PC-3 (cell line): ENCODE data around the gene SERPIND1. TPM values are rescaled to one million over a fixed set of nuclear protein-coding genes. Genes with fewer than 3 reads are reported as not detected.

Experiments used
- ATAC-seq: fragments of 200-7000 bp; cut with Tn5 transposase; 2 replicates; pipeline ENCODE4 v1.9.1; 2020; ENCODE audit warnings: mild to moderate bottlenecking, moderate library complexity
- BruUV-seq: library from RNA; stranded (reverse); fragments of 400-500 nt; replicated peaks from 2 replicates; lab custom pipeline; 2021; lab: Mats Ljungman, UMichigan
- CTCF ChIA-PET: fragments of 300-600 bp; sonication (Branson Sonifier 250); formaldehyde crosslinking; loops from one replicate; lab custom pipeline; 2022; ENCODE audit warnings: antibody characterized with exemption; lab: Charles Lee
- POLR2A ChIA-PET: fragments of 300-600 bp; sonication (Branson Sonifier 250); formaldehyde crosslinking; loops from one replicate; lab custom pipeline; 2022; ENCODE audit warnings: antibody characterized with exemption; ENCODE audit not compliant: unreplicated experiment; lab: Charles Lee
- DNase-seq: peaks from one replicate; pipeline ENCODE4 v3.0.0-alpha.2; 2015
- H2AFZ ChIP-seq: fragments of 300-600 bp; sonication (generic); 2 replicates; pipeline ENCODE4 v1.6.0; 2016; ENCODE audit warnings: antibody characterized with exemption, low read length
- H3F3A ChIP-seq: fragments of 300-600 bp; sonication (generic); one replicate; pipeline ENCODE4 v1.6.0; 2017; ENCODE audit warnings: antibody characterized with exemption, low read length, control low read depth, mild to moderate bottlenecking; ENCODE audit not compliant: unreplicated experiment
- H3K27ac ChIP-seq: fragments of 300-600 bp; sonication (generic); 2 replicates; pipeline ENCODE4 v1.5.1; 2016; ENCODE audit warnings: mild to moderate bottlenecking, low read length
- H3K27me3 ChIP-seq: fragments of 300-600 bp; sonication (generic); 2 replicates; pipeline ENCODE4 v1.6.1; 2016; ENCODE audit warnings: low read length, mixed read lengths
- H3K36me3 ChIP-seq: fragments of 300-600 bp; sonication (generic); 2 replicates; pipeline ENCODE4 v1.6.1; 2016; ENCODE audit warnings: low read depth, mixed run types, low read length, mixed read lengths
- H3K4me1 ChIP-seq: fragments of 300-600 bp; sonication (generic); 2 replicates; pipeline ENCODE4 v1.5.1; 2016; ENCODE audit warnings: low read length; ENCODE audit not compliant: insufficient read depth
- H3K4me2 ChIP-seq: fragments of 300-600 bp; sonication (generic); 2 replicates; pipeline ENCODE4 v1.6.0; 2016; ENCODE audit warnings: low read length
- H3K4me3 ChIP-seq: fragments of 300-600 bp; sonication (generic); 2 replicates; pipeline ENCODE4 v1.5.1; 2016; ENCODE audit warnings: mild to moderate bottlenecking, low read length, mixed read lengths
- H3K79me2 ChIP-seq: fragments of 300-600 bp; sonication (generic); 2 replicates; pipeline ENCODE4 v1.6.1; 2017; ENCODE audit warnings: low read length, mixed read lengths
- H3K9ac ChIP-seq: fragments of 300-600 bp; sonication (generic); 2 replicates; pipeline ENCODE4 v1.6.0; 2016; ENCODE audit warnings: mild to moderate bottlenecking, low read length
- H3K9me2 ChIP-seq: fragments of 300-600 bp; sonication (generic); replicated peaks from 2 replicates; pipeline ENCODE4 v1.6.1; 2016; ENCODE audit warnings: mixed run types, low read length, mixed read lengths
- H3K9me3 ChIP-seq: fragments of 300-600 bp; sonication (generic); 2 replicates; pipeline ENCODE4 v1.6.1; 2016; ENCODE audit warnings: low read length, mixed read lengths
- H4K20me1 ChIP-seq: fragments of 300-600 bp; sonication (generic); 2 replicates; pipeline ENCODE4 v1.6.1; 2016; ENCODE audit warnings: low read length, mixed read lengths
- CTCF ChIP-seq: fragments of 300-600 bp; sonication (generic); conservative IDR thresholded peaks from 2 replicates; pipeline ENCODE4 v1.5.1; 2017; ENCODE audit warnings: antibody characterized with exemption, low read depth, mild to moderate bottlenecking, low read length
- EZH2 ChIP-seq: fragments of 300-600 bp; sonication (generic); IDR thresholded peaks from one replicate; pipeline ENCODE4 v1.6.1; 2017; ENCODE audit warnings: antibody characterized with exemption, mild to moderate bottlenecking, low read length; ENCODE audit not compliant: unreplicated experiment
- EZH2phosphoT487 ChIP-seq: fragments of 300-600 bp; sonication (generic); IDR thresholded peaks from 2 replicates; pipeline ENCODE4 v1.6.1; 2018; ENCODE audit warnings: mild to moderate bottlenecking, antibody characterized with exemption, low read length, borderline replicate concordance
- intact Hi-C: fragments of 100-400 bp; cut with micrococcal nuclease; formaldehyde crosslinking; loops from 2 replicates; pipeline ENCODE4 v1.9.0; 2023
- total RNA-seq: library from RNA; depleted of rRNA; stranded (reverse); fragments of >200 nt; gene quantifications from 2 replicates; pipeline ENCODE4 v1.2.3, GENCODE V29; 2014

SERPIND1 gene
- total RNA-seq, 1 experiment from 2014 or later: 2.9 TPM

GRCh38 chr22:20809538-20810185 is 35.7 kb downstream of the SERPIND1 start:
- no peaks in the 10 kb centered on the region for H3K79me2 ChIP-seq
- H3K4me2 ChIP-seq: no peak overlapping the region
- POLR2A ChIA-PET: no interaction called here
- H3K4me1 ChIP-seq: peaks cover 21% of the 10 kb centered on the region
- H3K36me3 ChIP-seq: peaks cover 5% of the 10 kb centered on the region; the same call in 1 of the 2 replicates
- DNase-seq (no peak), ATAC-seq (no peak)
- TF ChIP-seq CTCF: no peak
- TF ChIP-seq EZH2phosphoT487: no peak
- TF ChIP-seq EZH2: no peak
- H2AFZ ChIP-seq: no peak overlapping the region
- no peak overlapping the region for H3K9ac ChIP-seq
- no peaks in the 10 kb centered on the region for H3K9me2 ChIP-seq
- no TSS peak for BruUV-seq
- H3K4me3 ChIP-seq: no peak overlapping the region
- no peaks in the 10 kb centered on the region for H3K27me3 ChIP-seq
- H3K9me3 ChIP-seq: no peaks in the 10 kb centered on the region
- H4K20me1 ChIP-seq: no peaks in the 10 kb centered on the region
- CTCF ChIA-PET: no interaction called here
- no peak overlapping the region for H3K27ac ChIP-seq
- H3F3A ChIP-seq: no peaks in the 10 kb centered on the region
- intact Hi-C loops: loop anchor here (10.0 kb wide), 1 partner anchor 45 kb away; the partner anchor contains the start of genes PI4KA and SNAP29

- no peak overlapping the region for H3K4me3 ChIP-seq
- ChIA-PET POLR2A (no interaction called here), CTCF (no interaction called here)
- H3K27ac ChIP-seq: no peak overlapping the region
- no TSS peak for BruUV-seq
- peaks cover 21% of the 10 kb centered on the region for H3K4me1 ChIP-seq
- H3K9me2 ChIP-seq: no peaks in the 10 kb centered on the region
- H3F3A ChIP-seq: no peaks in the 10 kb centered on the region
- no peak overlapping the region for H3K9ac ChIP-seq
- no peaks in the 10 kb centered on the region for H4K20me1 ChIP-seq
- intact Hi-C loops: no loop called here
- ATAC-seq: no peak
- H3K9me3 ChIP-seq: no peaks in the 10 kb centered on the region
- DNase-seq: no peak
- peaks cover 5% of the 10 kb centered on the region; the same call in 1 of the 2 replicates for H3K36me3 ChIP-seq
- TF ChIP-seq EZH2phosphoT487 (no peak), CTCF (no peak), EZH2 (no peak)
- no peaks in the 10 kb centered on the region for H3K79me2 ChIP-seq
- H3K4me2 ChIP-seq: no peak overlapping the region
- no peak overlapping the region for H2AFZ ChIP-seq
- no peaks in the 10 kb centered on the region for H3K27me3 ChIP-seq
These were observed 36.7 kb downstream of the SERPIND1 start for GRCh38 chr22:20810645-20811044.

GRCh38 chr22:20811171-20811570 is 37.3 kb downstream of the SERPIND1 start:
- no TSS peak for BruUV-seq
- H3K79me2 ChIP-seq: no peaks in the 10 kb centered on the region
- H2AFZ ChIP-seq: no peak overlapping the region
- peaks cover 5% of the 10 kb centered on the region; the same call in 1 of the 2 replicates for H3K36me3 ChIP-seq
- no peak overlapping the region for H3K4me2 ChIP-seq
- H3F3A ChIP-seq: no peaks in the 10 kb centered on the region
- no peak overlapping the region for H3K4me3 ChIP-seq
- ATAC-seq: no peak
- intact Hi-C loops: no loop called here
- no peak for TF ChIP-seq EZH2
- TF ChIP-seq EZH2phosphoT487: no peak
- TF ChIP-seq CTCF: no peak
- no peak overlapping the region for H3K9ac ChIP-seq
- no peaks in the 10 kb centered on the region for H3K9me2 ChIP-seq
- no peaks in the 10 kb centered on the region for H3K9me3 ChIP-seq
- no peaks in the 10 kb centered on the region for H4K20me1 ChIP-seq
- H3K27ac ChIP-seq: no peak overlapping the region
- CTCF ChIA-PET: no interaction called here
- no peaks in the 10 kb centered on the region for H3K27me3 ChIP-seq
- H3K4me1 ChIP-seq: peaks cover 16% of the 10 kb centered on the region
- no peak for DNase-seq
- POLR2A ChIA-PET: no interaction called here
